H9 (cell line): ENCODE results near the gene CGA. TPM values are rescaled to one million over a fixed set of nuclear protein-coding genes. Genes with fewer than 3 reads are reported as not detected.

ENCODE experiments used
- DNase-seq: peaks from one replicate; pipeline ENCODE4 v3.0.0-alpha.2; 2017
- H2AFZ ChIP-seq: one replicate; pipeline ENCODE4 v1.6.1; 2013; ENCODE audit warnings: mild to moderate bottlenecking, low read length, control low read depth, moderate library complexity
- H2AK5ac ChIP-seq: 2 replicates; pipeline ENCODE4 v1.6.1; 2013; ENCODE audit warnings: low read length, control low read depth, mixed read lengths; ENCODE audit not compliant: insufficient read length
- H2BK120ac ChIP-seq: one replicate; pipeline ENCODE4 v1.6.1; 2013; ENCODE audit warnings: low read depth, mild to moderate bottlenecking, low read length, control low read depth, inconsistent platforms; ENCODE audit not compliant: poor library complexity, severe bottlenecking
- H2BK12ac ChIP-seq: 2 replicates; pipeline ENCODE4 v1.6.1; 2013; ENCODE audit warnings: low read length, control low read depth, mixed read lengths, low read depth; ENCODE audit not compliant: insufficient read length
- H2BK15ac ChIP-seq: 2 replicates; pipeline ENCODE4 v1.6.1; 2013; ENCODE audit warnings: low read depth, low read length, control low read depth
- H2BK20ac ChIP-seq: one replicate; pipeline ENCODE4 v1.6.1; 2013; ENCODE audit warnings: low read depth, mild to moderate bottlenecking, low read length, control low read depth, inconsistent platforms; ENCODE audit not compliant: poor library complexity, severe bottlenecking
- H2BK5ac ChIP-seq: 2 replicates; pipeline ENCODE4 v1.6.1; 2013; ENCODE audit warnings: low read length, control low read depth, mixed read lengths; ENCODE audit not compliant: insufficient read length
- H3K14ac ChIP-seq: 2 replicates; pipeline ENCODE4 v1.6.1; 2013; ENCODE audit warnings: low read length, control low read depth; ENCODE audit not compliant: insufficient read depth
- H3K18ac ChIP-seq: 2 replicates; pipeline ENCODE4 v1.6.1; 2013; ENCODE audit warnings: low read depth, mild to moderate bottlenecking, mixed read lengths, low read length, control low read depth; ENCODE audit not compliant: insufficient read length
- H3K23ac ChIP-seq: 2 replicates; pipeline ENCODE4 v1.6.1; 2013; ENCODE audit warnings: low read length, control low read depth, mixed read lengths, low read depth; ENCODE audit not compliant: insufficient read length
- H3K23me2 ChIP-seq: 2 replicates; pipeline ENCODE4 v1.6.1; 2013; ENCODE audit warnings: low read depth, mild to moderate bottlenecking, mixed read lengths, low read length, control low read depth; ENCODE audit not compliant: insufficient read length, poor library complexity, severe bottlenecking
- H3K27ac ChIP-seq: 2 replicates; pipeline ENCODE4 v1.5.1; 2013; ENCODE audit warnings: low read length, control low read depth, mixed read lengths, low read depth; ENCODE audit not compliant: insufficient read length
- H3K27me3 ChIP-seq: 2 replicates; pipeline ENCODE4 v1.6.1; 2013; ENCODE audit warnings: low read length, control low read depth, inconsistent platforms; ENCODE audit not compliant: insufficient read depth
- H3K4ac ChIP-seq: 2 replicates; pipeline ENCODE4 v1.6.1; 2013; ENCODE audit warnings: low read depth, mild to moderate bottlenecking, control low read depth, inconsistent platforms, low read length, moderate library complexity
- H3K4me1 ChIP-seq: 2 replicates; pipeline ENCODE4 v1.6.1; 2013; ENCODE audit warnings: low read length, control low read depth, inconsistent platforms; ENCODE audit not compliant: insufficient read depth
- H3K4me2 ChIP-seq: 2 replicates; pipeline ENCODE4 v1.6.1; 2013; ENCODE audit warnings: low read length, control low read depth, mixed read lengths; ENCODE audit not compliant: insufficient read length, insufficient read depth
- H3K56ac ChIP-seq: 2 replicates; pipeline ENCODE4 v1.6.1; 2013; ENCODE audit warnings: low read depth, mild to moderate bottlenecking, mixed read lengths, low read length, control low read depth; ENCODE audit not compliant: insufficient read length
- H3K79me1 ChIP-seq: 2 replicates; pipeline ENCODE4 v1.6.1; 2013; ENCODE audit warnings: low read depth, mild to moderate bottlenecking, moderate library complexity, low read length, control low read depth, inconsistent platforms; ENCODE audit not compliant: insufficient read depth, poor library complexity, severe bottlenecking
- H3K79me2 ChIP-seq: 2 replicates; pipeline ENCODE4 v1.6.1; 2013; ENCODE audit warnings: low read length, control low read depth, inconsistent platforms; ENCODE audit not compliant: insufficient read depth
- H3K9ac ChIP-seq: 2 replicates; pipeline ENCODE4 v1.6.1; 2013; ENCODE audit warnings: low read length, control low read depth, mixed read lengths; ENCODE audit not compliant: insufficient read length; ENCODE audit errors: extremely low read depth
- H3K9me3 ChIP-seq: one replicate; pipeline ENCODE4 v1.6.1; 2013; ENCODE audit warnings: low read depth, low read length, inconsistent platforms; ENCODE audit not compliant: control insufficient read depth
- H3T11ph ChIP-seq: one replicate; pipeline ENCODE4 v1.6.1; 2013; ENCODE audit warnings: mild to moderate bottlenecking, low read length, control low read depth, inconsistent platforms
- H4K20me1 ChIP-seq: one replicate; pipeline ENCODE4 v1.6.1; 2013; ENCODE audit not compliant: control insufficient read depth, insufficient read length, insufficient read depth
- H4K5ac ChIP-seq: 2 replicates; pipeline ENCODE4 v1.6.1; 2013; ENCODE audit warnings: low read depth, mild to moderate bottlenecking, mixed read lengths, low read length, control low read depth; ENCODE audit not compliant: insufficient read length
- H4K8ac ChIP-seq: replicated peaks from 2 replicates; pipeline ENCODE4 v1.6.1; 2013; ENCODE audit warnings: low read length, control low read depth, mixed read lengths, low read depth; ENCODE audit not compliant: insufficient read length
- H4K91ac ChIP-seq: 2 replicates; pipeline ENCODE4 v1.6.1; 2013; ENCODE audit warnings: low read depth, mild to moderate bottlenecking, moderate library complexity, mixed read lengths, low read length, control low read depth; ENCODE audit not compliant: insufficient read length
- H3K27ac Mint-ChIP-seq, 3 experiments: 2 replicates in 2 of 3; 3 replicates in 1 of 3; pipeline ENCODE4 v1.8.0; 2020 to 2021; ENCODE audit warnings: mixed read lengths in 3 of 3, mild to moderate bottlenecking in 1 of 3, moderate library complexity in 1 of 3
- H3K27me3 Mint-ChIP-seq: 2 replicates; pipeline ENCODE4 v1.8.0; 2021; ENCODE audit warnings: low read depth, mild to moderate bottlenecking, moderate library complexity, mixed read lengths
- H3K36me3 Mint-ChIP-seq, 3 experiments: 2 replicates in 2 of 3; 3 replicates in 1 of 3; pipeline ENCODE4 v1.8.0; 2020 to 2021; ENCODE audit warnings: low read depth in 3 of 3, mixed read lengths in 3 of 3; ENCODE audit not compliant: insufficient read depth in 1 of 3
- H3K4me1 Mint-ChIP-seq, 2 experiments: 2 replicates each; pipeline ENCODE4 v1.8.0; 2020; ENCODE audit warnings: mixed read lengths in 2 of 2
- H3K4me3 Mint-ChIP-seq, 2 experiments: 2 replicates in 1 of 2; 3 replicates in 1 of 2; pipeline ENCODE4 v1.8.0; 2020 to 2021; ENCODE audit warnings: mild to moderate bottlenecking in 2 of 2, mixed read lengths in 2 of 2, moderate library complexity in 1 of 2
- H3K9me3 Mint-ChIP-seq, 2 experiments: 2 replicates in 1 of 2; 3 replicates in 1 of 2; pipeline ENCODE4 v1.8.0; 2020; ENCODE audit warnings: mild to moderate bottlenecking in 2 of 2, mixed read lengths in 2 of 2, moderate library complexity in 1 of 2
- WGBS: extraction: QIAGEN DNeasy Blood & Tissue Kit; methylation state at CpG from one replicate; pipeline ENCODE4 v1.1.7; 2013; ENCODE audit warnings: missing lambda C conversion rate, low lambda C conversion rate, mixed read lengths; ENCODE audit not compliant: insufficient read length; ENCODE audit errors: extremely low coverage; 5-methylcytosine and 5-hydroxymethylcytosine counted together
- total RNA-seq: library from RNA; stranded (reverse); gene quantifications from 2 replicates; pipeline ENCODE4 v1.2.1, GENCODE V29; 2021
- TF ChIP-seq, protein P1 (sequence below): fragments of 200-600 bp; sonication (generic); conservative IDR thresholded peaks from 3 replicates; pipeline ENCODE4 v1.8.0; 2021; ENCODE audit warnings: antibody characterized with exemption, mild to moderate bottlenecking

The CGA gene
- total RNA-seq, 1 experiment from 2014 or later, result not detected

GRCh38 chr6:87094576-87094975 is 330 bp downstream of the CGA start:
- no peak overlapping the region for H2BK15ac ChIP-seq
- no peak overlapping the region for H4K8ac ChIP-seq
- H2BK5ac ChIP-seq, result no peak overlapping the region
- H4K91ac ChIP-seq, result no peak overlapping the region
- TF ChIP-seq, protein P1, sequence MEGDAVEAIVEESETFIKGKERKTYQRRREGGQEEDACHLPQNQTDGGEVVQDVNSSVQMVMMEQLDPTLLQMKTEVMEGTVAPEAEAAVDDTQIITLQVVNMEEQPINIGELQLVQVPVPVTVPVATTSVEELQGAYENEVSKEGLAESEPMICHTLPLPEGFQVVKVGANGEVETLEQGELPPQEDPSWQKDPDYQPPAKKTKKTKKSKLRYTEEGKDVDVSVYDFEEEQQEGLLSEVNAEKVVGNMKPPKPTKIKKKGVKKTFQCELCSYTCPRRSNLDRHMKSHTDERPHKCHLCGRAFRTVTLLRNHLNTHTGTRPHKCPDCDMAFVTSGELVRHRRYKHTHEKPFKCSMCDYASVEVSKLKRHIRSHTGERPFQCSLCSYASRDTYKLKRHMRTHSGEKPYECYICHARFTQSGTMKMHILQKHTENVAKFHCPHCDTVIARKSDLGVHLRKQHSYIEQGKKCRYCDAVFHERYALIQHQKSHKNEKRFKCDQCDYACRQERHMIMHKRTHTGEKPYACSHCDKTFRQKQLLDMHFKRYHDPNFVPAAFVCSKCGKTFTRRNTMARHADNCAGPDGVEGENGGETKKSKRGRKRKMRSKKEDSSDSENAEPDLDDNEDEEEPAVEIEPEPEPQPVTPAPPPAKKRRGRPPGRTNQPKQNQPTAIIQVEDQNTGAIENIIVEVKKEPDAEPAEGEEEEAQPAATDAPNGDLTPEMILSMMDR, result no peak
- H3T11ph ChIP-seq, result no peak overlapping the region
- no peak overlapping the region for H3K27ac Mint-ChIP-seq
- H4K5ac ChIP-seq, result no peak overlapping the region
- no peaks in the 10 kb centered on the region for H3K4me1 ChIP-seq
- no peak overlapping the region for H2BK120ac ChIP-seq
- H3K14ac ChIP-seq, result no peak overlapping the region
- no peak overlapping the region for H2AFZ ChIP-seq
- no peak overlapping the region for H2BK20ac ChIP-seq
- no peak overlapping the region for H3K4ac ChIP-seq
- no peak for DNase-seq
- no peaks in the 10 kb centered on the region for H3K9me3 Mint-ChIP-seq
- H3K79me1 ChIP-seq, result no peaks in the 10 kb centered on the region
- no peak overlapping the region for H2BK12ac ChIP-seq
- no peak overlapping the region for H3K4me2 ChIP-seq
- no CpG with 5 or more reads among the region's 1 CpG for WGBS
- H3K79me2 ChIP-seq, result no peaks in the 10 kb centered on the region
- H3K4me3 Mint-ChIP-seq, result no peak overlapping the region
- no peaks in the 10 kb centered on the region for H3K9me3 ChIP-seq
- H3K9ac ChIP-seq, result no peak overlapping the region
- H3K27me3 ChIP-seq, result no peaks in the 10 kb centered on the region
- H3K4me1 Mint-ChIP-seq, result no peaks in the 10 kb centered on the region
- no peak overlapping the region for H3K56ac ChIP-seq
- H3K27ac ChIP-seq, result no peak overlapping the region
- H3K27me3 Mint-ChIP-seq, result no peaks in the 10 kb centered on the region
- no peaks in the 10 kb centered on the region for H3K23me2 ChIP-seq
- H3K36me3 Mint-ChIP-seq, result no peaks in the 10 kb centered on the region
- no peaks in the 10 kb centered on the region for H4K20me1 ChIP-seq
- no peak overlapping the region for H3K18ac ChIP-seq
- no peak overlapping the region for H2AK5ac ChIP-seq
- H3K23ac ChIP-seq, result no peak overlapping the region
